ENCODE data around the gene USP36.

The USP36 gene

DNA sequence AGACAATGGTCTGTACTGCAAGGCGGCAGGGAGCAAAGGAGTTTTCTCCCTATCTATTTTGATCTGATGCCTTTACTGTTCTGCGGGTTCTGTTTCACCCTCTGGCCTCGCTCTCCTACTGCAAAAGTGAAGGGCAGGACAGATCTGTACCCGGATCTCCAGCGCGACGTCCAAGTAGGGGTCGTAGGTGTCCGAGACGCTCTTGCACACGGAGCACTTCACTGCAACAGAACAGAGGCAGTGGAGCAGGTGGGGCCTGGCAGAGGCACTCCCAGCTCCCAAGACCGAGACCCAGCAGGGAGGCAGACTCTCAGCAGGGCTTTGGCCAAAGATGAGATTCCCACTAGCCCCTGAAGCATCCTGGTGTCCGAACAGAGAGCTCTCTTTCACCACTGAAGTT, 19.8 kb downstream of the USP36 start:
- H3K27me3 ChIP-seq (ENCODE audit: insufficient read depth, low read length, poor library complexity, severe bottlenecking), result no peaks in the 10 kb centered on the region
- H3K9me2 ChIP-seq (replicated peaks; ENCODE audit: low read depth, low read length), result no peaks in the 10 kb centered on the region
- peaks cover 72% of the 10 kb centered on the region for H3K36me3 ChIP-seq (ENCODE audit: insufficient read depth, low read length)
- peaks cover 1% of the 10 kb centered on the region for H4K20me1 ChIP-seq (ENCODE audit: insufficient read depth, low read length, poor library complexity, severe bottlenecking)
- H3K4me2 ChIP-seq (ENCODE audit: low read depth, low read length, poor library complexity, severe bottlenecking), result no peak overlapping the region
- peaks cover 49% of the 10 kb centered on the region for H3K4me1 ChIP-seq (ENCODE audit: insufficient read depth, low read length, poor library complexity, severe bottlenecking)
- no peak overlapping the region for H3K9ac ChIP-seq (ENCODE audit: low read depth, low read length, poor library complexity, severe bottlenecking)
- no peak overlapping the region for H2AFZ ChIP-seq (ENCODE audit: low read length)
- TF ChIP-seq CTCF (conservative IDR thresholded peaks at IDR 0.05; ENCODE audit: low read length) (no peak), EZH2phosphoT487 (IDR thresholded peaks at IDR 0.05; ENCODE audit: borderline replicate concordance) (no peak)
- peaks cover 22% of the 10 kb centered on the region for H3K79me2 ChIP-seq (ENCODE audit: insufficient read depth, low read length)
- no peak overlapping the region for H3K4me3 ChIP-seq (ENCODE audit: low read length, poor library complexity, severe bottlenecking)
- H3F3A ChIP-seq (ENCODE audit: low read depth), result peaks cover 31% of the 10 kb centered on the region
- no peaks in the 10 kb centered on the region for H3K9me3 ChIP-seq (ENCODE audit: insufficient read depth, low read depth, low read length)

DNA sequence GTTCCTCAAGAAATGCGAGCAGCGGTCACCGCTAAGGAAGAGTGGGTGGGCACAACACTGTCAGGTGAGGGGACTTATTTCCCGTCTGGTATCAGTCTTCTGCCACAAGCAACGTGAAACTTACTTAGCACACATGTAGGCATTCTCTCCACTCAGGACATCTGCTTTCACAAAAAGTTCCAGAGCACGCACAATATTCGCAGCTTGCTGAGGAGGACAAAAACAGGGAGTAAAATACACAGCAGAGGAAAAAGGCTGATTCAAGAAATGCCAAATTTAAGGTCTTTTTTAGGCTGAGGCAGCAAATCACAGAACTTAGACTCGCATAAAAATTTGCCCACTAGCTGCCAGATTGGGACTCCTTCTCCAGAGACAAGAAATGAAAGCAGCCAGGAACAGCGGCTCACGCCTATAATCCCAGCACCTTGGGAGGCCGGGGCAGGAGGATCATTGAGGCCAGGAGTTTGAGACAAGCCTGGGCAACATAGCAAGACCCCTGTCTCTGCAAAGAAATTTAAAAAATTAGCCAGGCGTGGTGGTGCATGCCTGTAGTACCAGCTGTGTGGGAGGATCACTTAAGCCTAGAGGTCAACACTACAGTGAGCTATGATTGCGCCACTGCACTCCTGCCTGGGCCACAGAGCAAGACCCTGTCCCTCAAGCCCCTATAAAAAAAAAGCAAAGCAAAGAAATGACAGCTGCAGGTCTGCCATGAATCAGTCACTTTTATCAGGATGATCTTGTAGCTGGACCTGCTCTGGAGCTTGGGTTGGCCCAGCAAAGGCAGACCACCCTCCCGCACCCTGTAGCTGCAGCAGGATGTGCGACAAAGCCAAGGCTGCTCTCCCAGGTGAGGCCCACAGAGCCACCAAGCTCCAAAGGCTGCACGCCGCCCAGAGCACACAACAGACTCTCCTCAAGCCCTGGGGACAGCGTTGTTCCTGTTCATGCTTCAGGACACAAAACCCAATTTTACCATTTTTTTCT, 20.5 kb downstream of the USP36 start:
- H3K79me2 ChIP-seq (ENCODE audit: insufficient read depth, low read length), result peaks cover 29% of the 10 kb centered on the region
- H3K36me3 ChIP-seq (ENCODE audit: insufficient read depth, low read length), result peaks cover 72% of the 10 kb centered on the region
- H3K9me3 ChIP-seq (ENCODE audit: insufficient read depth, low read depth, low read length), result no peaks in the 10 kb centered on the region
- H2AFZ ChIP-seq (ENCODE audit: low read length), result no peak overlapping the region
- TF ChIP-seq CTCF (conservative IDR thresholded peaks at IDR 0.05; ENCODE audit: low read length) (no peak), EZH2phosphoT487 (IDR thresholded peaks at IDR 0.05; ENCODE audit: borderline replicate concordance) (no peak)
- H3K4me1 ChIP-seq (ENCODE audit: insufficient read depth, low read length, poor library complexity, severe bottlenecking), result peaks cover 50% of the 10 kb centered on the region
- H3F3A ChIP-seq (ENCODE audit: low read depth), result peaks cover 31% of the 10 kb centered on the region
- no peaks in the 10 kb centered on the region for H3K9me2 ChIP-seq (replicated peaks; ENCODE audit: low read depth, low read length)
- H3K27me3 ChIP-seq (ENCODE audit: insufficient read depth, low read length, poor library complexity, severe bottlenecking), result no peaks in the 10 kb centered on the region
- H4K20me1 ChIP-seq (ENCODE audit: insufficient read depth, low read length, poor library complexity, severe bottlenecking), result peaks cover 2% of the 10 kb centered on the region
- H3K4me3 ChIP-seq (ENCODE audit: low read length, poor library complexity, severe bottlenecking), result peak overlapping the region; percentile 44
- H3K4me2 ChIP-seq (ENCODE audit: low read depth, low read length, poor library complexity, severe bottlenecking), result peak overlapping the region; percentile 69
- H3K9ac ChIP-seq (ENCODE audit: low read depth, low read length, poor library complexity, severe bottlenecking), result peak overlapping the region; percentile 64

DNA sequence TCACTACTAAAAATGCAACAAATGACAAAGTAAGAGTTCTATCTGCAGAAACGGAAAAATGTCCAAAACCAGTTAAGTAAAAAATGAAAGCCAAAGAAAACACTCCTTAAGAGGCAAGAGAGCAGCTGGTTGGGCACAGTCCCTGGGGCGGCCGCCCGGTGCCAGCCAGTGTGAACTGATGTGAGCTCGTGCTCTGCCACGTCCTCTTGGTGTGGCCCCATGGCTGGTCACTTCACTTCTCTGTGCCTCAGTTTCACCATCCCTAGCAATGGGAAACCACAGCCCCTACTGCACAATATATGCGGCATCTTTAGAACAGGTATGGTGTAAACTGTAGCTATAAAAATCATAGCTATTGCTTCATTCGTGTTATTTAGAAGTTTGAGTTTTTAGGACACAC, 21.2 kb downstream of the USP36 start:
- Histone ChIP-seq H3F3A (ENCODE audit: low read depth) (peaks cover 31% of the 10 kb centered on the region), H3K9me3 (ENCODE audit: insufficient read depth, low read depth, low read length) (no peaks in the 10 kb centered on the region), H3K4me3 (ENCODE audit: low read length, poor library complexity, severe bottlenecking) (peak overlapping the region; percentile 44), H3K9me2 (replicated peaks; ENCODE audit: low read depth, low read length) (no peaks in the 10 kb centered on the region), H3K9ac (ENCODE audit: low read depth, low read length, poor library complexity, severe bottlenecking) (peak overlapping the region; percentile 64), H3K4me1 (ENCODE audit: insufficient read depth, low read length, poor library complexity, severe bottlenecking) (peaks cover 46% of the 10 kb centered on the region), H3K36me3 (ENCODE audit: insufficient read depth, low read length) (peaks cover 72% of the 10 kb centered on the region), H4K20me1 (ENCODE audit: insufficient read depth, low read length, poor library complexity, severe bottlenecking) (peaks cover 2% of the 10 kb centered on the region), H3K4me2 (ENCODE audit: low read depth, low read length, poor library complexity, severe bottlenecking) (peak overlapping the region; percentile 69), H2AFZ (ENCODE audit: low read length) (no peak overlapping the region), H3K79me2 (ENCODE audit: insufficient read depth, low read length) (peaks cover 29% of the 10 kb centered on the region), H3K27me3 (ENCODE audit: insufficient read depth, low read length, poor library complexity, severe bottlenecking) (no peaks in the 10 kb centered on the region)
- TF ChIP-seq EZH2phosphoT487 (IDR thresholded peaks at IDR 0.05; ENCODE audit: borderline replicate concordance) (no peak), CTCF (conservative IDR thresholded peaks at IDR 0.05; ENCODE audit: low read length) (no peak)

Measured in Loucy (cell line).